ENCODE results near the gene SP140. TPM values are rescaled to one million over a fixed set of nuclear protein-coding genes. Genes with fewer than 3 reads are reported as not detected.
"Not testable (repeated sequence)": the region's sequence is repeated elsewhere in the genome, so short reads cannot be mapped to it uniquely, and the experiment has no call there.

SP140 gene
- polyA plus RNA-seq, 3 donors = 2.5 to 7.3 (median 5.9) TPM

GRCh38 chr2:230262246-230262645 lies 36.7 kb downstream of the SP140 start:
- H2AFZ ChIP-seq (ENCODE audit: insufficient read depth, low read depth, low read length, poor library complexity, severe bottlenecking) = no peak overlapping the region
- no peaks in the 10 kb centered on the region for H3K27me3 ChIP-seq (ENCODE audit: control insufficient read depth in 2 of 2, insufficient read depth in 2 of 2, low read length in 2 of 2)
- peaks cover 0 to 1% (median 0%) of the 10 kb centered on the region in 3 donors for H3K27me3 Mint-ChIP-seq (ENCODE audit: low read depth in 3 of 3)
- no peaks in the 10 kb centered on the region for H3K4me1 ChIP-seq (ENCODE audit: control insufficient read depth in 1 of 2, insufficient read depth in 2 of 2, low read length in 2 of 2)
- no peak overlapping the region for H3K27ac ChIP-seq (ENCODE audit: low read depth in 1 of 2, low read length in 2 of 2)
- no peaks in the 10 kb centered on the region for H3K36me3 ChIP-seq (replicated peaks in 1 of 2; ENCODE audit: control insufficient read depth in 1 of 2, insufficient read depth in 2 of 2, low read length in 2 of 2)
- H3K4me2 ChIP-seq (replicated peaks; ENCODE audit: extremely low read depth, low read length, poor library complexity, severe bottlenecking) = no peak overlapping the region
- H3K4me3 ChIP-seq (replicated peaks in 1 of 3; ENCODE audit: low read depth in 2 of 3, low read length in 3 of 3) = no peak overlapping the region
- intact Hi-C loops (cut with micrococcal nuclease) = no loop called here
- no peak overlapping the region for H3K9ac ChIP-seq (ENCODE audit: insufficient read depth, low read length, poor library complexity, severe bottlenecking)
- DNase-seq = no peak
- no peaks in the 10 kb centered on the region for H4K20me1 ChIP-seq (ENCODE audit: insufficient read depth, low read length)
- no CpG with 5 or more reads among the region's 5 CpGs for WGBS (ENCODE audit: insufficient coverage)
- no peaks in the 10 kb centered on the region for H3K9me3 ChIP-seq (replicated peaks in 1 of 2; ENCODE audit: control insufficient read depth in 1 of 2, insufficient read depth in 1 of 2, low read length in 2 of 2)
- no peak overlapping the region for H3K4me3 Mint-ChIP-seq
- no peaks in the 10 kb centered on the region for H3K79me2 ChIP-seq (ENCODE audit: insufficient read depth, low read length)
- H3K27ac Mint-ChIP-seq = no peak overlapping the region
- H3K36me3 Mint-ChIP-seq = peaks cover 5 to 12% of the 10 kb centered on the region in 2 donors
- H3K9me3 Mint-ChIP-seq = peaks cover 0 to 7% (median 0%) of the 10 kb centered on the region in 7 donors
- H3K4me1 Mint-ChIP-seq = no peaks in the 10 kb centered on the region
- TF ChIP-seq CTCF (IDR thresholded peaks at IDR 0.05) = no peak

- H3K9me3 Mint-ChIP-seq; H3K9ac ChIP-seq (ENCODE audit: insufficient read depth, low read length, poor library complexity, severe bottlenecking); H3K27ac ChIP-seq (ENCODE audit: low read depth in 1 of 2, low read length in 2 of 2); H3K27me3 ChIP-seq (ENCODE audit: control insufficient read depth in 2 of 2, insufficient read depth in 2 of 2, low read length in 2 of 2); H4K20me1 ChIP-seq (ENCODE audit: insufficient read depth, low read length); H3K4me2 ChIP-seq (replicated peaks; ENCODE audit: extremely low read depth, low read length, poor library complexity, severe bottlenecking); intact Hi-C loops (cut with micrococcal nuclease); H3K9me3 ChIP-seq (replicated peaks in 1 of 2; ENCODE audit: control insufficient read depth in 1 of 2, insufficient read depth in 1 of 2, low read length in 2 of 2); H3K36me3 ChIP-seq (replicated peaks in 1 of 2; ENCODE audit: control insufficient read depth in 1 of 2, insufficient read depth in 2 of 2, low read length in 2 of 2); H2AFZ ChIP-seq (ENCODE audit: insufficient read depth, low read depth, low read length, poor library complexity, severe bottlenecking); H3K4me1 Mint-ChIP-seq; H3K27me3 Mint-ChIP-seq (ENCODE audit: low read depth in 3 of 3); DNase-seq; H3K27ac Mint-ChIP-seq; H3K4me1 ChIP-seq (ENCODE audit: control insufficient read depth in 1 of 2, insufficient read depth in 2 of 2, low read length in 2 of 2); H3K79me2 ChIP-seq (ENCODE audit: insufficient read depth, low read length); H3K4me3 Mint-ChIP-seq; H3K4me3 ChIP-seq (replicated peaks in 1 of 3; ENCODE audit: low read depth in 2 of 3, low read length in 3 of 3): not testable (repeated sequence)
- peaks cover 10 to 17% of the 10 kb centered on the region in 2 donors for H3K36me3 Mint-ChIP-seq
- 90% methylated on average over 4 of the region's 4 CpGs for WGBS (ENCODE audit: insufficient coverage)
Measured at GRCh38 chr2:230264945-230265344, 39.4 kb downstream of the SP140 start.
